M059J (cell line): ENCODE measurements around the gene AGAP1. TPM values are rescaled to one million over a fixed set of nuclear protein-coding genes. Genes with fewer than 3 reads are reported as not detected.
"Not testable (repeated sequence)": the region's sequence is repeated elsewhere in the genome, so short reads cannot be mapped to it uniquely, and the experiment has no call there.

ENCODE experiments used
- DNase-seq: peaks from one replicate; pipeline ENCODE4 v3.0.0-alpha.2; 2012; ENCODE audit warnings: low read depth
- total RNA-seq: library from RNA; depleted of rRNA; stranded (reverse); fragments of >200 nt; shearing (Covaris generic); gene quantifications from 2 replicates; pipeline ENCODE4 v1.2.3, GENCODE V29; 2014

The AGAP1 gene
- total RNA-seq, 1 experiment from 2014 or later = 8.7 TPM

DNA sequence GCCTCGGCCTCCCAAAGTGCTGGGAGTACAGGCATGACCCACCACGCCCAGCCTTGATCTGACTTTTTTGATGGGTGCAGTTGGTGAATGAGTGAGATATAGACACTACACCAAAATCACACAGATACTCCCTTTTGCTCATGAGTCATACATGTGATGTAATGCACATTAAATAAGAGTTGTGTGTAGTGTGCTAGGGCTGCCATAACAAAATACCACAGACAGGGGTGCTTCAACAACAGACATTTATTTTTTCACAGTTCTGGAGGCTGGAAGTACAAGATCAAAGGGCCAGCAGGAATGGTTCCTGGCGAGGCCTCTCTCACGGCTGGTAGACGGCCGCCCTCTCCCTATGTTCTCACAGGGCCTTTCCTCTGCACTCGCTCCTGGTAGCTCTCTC lies 627.7 kb downstream of the AGAP1 start:
- DNase-seq = no peak

DNA sequence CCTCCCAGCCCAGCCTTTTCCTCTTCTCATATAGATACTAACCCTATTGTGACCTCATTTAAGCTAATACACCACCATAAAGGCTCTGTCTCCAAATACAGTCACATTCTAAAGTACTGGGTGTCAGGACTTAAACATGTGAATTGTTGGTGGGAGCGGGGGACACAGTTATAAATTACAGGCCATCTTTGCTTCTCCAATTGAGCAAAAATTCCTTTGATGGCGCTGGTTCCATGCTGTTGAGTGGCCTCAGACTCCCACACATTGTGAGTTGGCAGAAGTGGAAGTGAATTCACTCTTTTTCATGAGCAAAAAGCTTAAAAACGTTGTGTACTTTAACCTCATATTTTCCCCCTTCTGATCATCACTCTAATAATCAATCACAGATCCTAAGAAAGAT lies 628.4 kb downstream of the AGAP1 start:
- DNase-seq = no peak

DNA sequence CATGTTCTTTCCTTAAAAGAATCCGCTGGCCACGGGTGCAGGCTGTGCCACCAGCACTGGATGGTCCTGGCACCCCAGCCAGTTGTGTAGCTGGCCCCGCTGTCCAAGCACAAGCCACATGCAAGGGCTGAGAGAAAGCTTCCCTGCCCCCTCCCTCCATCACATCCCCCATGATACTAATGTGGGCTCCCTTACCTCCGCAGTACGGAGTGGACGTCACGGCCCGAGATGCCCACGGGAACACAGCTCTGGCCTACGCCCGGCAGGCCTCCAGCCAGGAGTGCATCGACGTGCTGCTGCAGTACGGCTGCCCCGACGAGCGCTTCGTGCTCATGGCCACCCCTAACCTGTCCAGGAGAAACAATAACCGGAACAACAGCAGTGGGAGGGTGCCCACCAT lies 629.9 kb downstream of the AGAP1 start:
- DNase-seq = no peak

DNA sequence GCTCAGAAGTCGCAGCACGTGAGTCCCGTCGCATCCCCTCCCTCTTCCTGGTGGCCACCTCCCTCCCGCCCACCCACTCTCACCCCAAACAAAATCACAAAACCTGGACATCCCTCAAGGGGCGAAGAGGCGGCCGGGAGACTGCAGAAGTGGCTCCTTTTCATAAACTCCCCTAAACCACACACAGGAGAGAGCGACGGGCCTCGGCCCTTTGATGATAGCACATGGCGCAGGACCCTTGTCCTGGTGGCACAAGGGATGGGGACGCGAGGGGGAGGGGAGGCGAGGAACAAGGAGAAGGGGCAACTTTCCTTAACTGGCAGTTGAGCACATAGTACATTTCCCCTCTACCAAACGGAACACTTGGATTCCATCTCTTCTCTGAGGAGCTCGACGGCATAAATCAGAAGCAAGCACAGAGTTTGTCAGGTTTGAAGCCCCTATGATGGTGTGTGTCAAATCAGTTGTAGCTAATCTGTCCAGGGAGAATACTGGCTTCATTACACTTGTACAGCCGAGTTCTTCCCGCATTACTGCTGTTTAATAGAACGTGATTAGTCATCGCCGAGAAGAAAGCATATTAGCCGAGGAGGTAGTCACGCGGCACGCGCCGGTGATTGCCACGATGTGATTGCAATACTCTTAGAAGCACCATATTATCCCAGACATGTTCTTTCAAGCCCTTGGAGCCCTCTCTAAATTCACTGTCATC lies 630.5 kb downstream of the AGAP1 start:
- DNase-seq = no peak

DNA sequence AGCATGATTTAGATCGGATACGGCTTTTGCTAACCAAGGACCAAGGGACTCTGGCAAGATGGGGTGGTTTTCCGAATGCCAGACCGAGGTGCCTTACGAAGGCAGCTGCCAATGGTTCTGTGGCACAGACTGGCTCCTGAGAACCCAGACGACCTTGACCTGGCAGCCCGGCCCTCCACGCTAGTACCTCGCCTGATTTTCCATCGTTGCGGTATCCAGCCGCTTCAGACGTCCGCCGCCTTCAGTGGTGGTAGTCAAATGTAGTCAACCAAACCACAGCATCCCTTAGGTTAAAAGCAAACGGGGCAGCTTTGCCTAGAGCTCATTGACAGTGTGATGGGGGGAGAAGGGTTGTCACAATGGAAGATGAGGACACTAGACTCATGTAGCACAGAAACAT lies 631.7 kb downstream of the AGAP1 start:
- no peak for DNase-seq

DNA sequence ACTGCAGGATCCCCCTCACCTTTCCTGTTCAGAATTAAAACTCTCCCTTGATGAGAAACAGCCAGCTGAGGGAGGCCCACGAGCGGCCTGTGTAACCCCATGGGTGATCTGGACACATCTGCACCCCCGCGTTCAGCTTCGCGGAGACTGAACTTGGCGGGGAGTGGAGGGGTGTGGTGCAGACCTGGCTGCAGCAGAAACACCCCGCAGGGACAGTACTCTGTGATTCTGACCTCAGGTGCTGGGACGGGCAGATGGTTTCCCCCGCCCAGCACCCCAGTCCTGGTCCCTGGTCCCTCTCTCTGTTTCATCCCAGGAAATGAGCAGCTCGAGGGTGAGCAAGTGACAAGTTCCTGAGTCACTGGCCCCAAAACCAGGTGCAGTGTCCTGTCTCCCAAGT lies 633.2 kb downstream of the AGAP1 start:
- no peak for DNase-seq

DNA sequence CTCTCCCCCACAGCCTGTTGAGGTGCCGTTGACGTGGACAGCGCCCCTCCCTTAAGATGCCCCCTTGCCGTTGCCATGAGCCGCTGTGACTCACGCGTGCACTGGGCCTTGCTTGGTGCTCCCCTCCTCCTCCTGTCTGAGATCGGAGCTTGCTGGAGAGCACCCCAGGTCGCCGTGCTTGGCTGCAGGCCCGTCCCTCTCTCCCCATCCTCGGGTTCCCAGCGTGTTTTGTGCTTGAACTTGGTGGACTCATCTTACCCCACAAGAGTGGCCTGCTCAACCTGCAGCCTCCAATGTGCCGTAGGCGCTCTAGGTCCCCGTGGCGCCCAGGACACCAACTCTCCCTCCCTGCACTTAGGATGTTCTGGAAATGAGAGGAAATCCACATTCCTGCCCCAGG lies 634.5 kb downstream of the AGAP1 start:
- no peak for DNase-seq

DNA sequence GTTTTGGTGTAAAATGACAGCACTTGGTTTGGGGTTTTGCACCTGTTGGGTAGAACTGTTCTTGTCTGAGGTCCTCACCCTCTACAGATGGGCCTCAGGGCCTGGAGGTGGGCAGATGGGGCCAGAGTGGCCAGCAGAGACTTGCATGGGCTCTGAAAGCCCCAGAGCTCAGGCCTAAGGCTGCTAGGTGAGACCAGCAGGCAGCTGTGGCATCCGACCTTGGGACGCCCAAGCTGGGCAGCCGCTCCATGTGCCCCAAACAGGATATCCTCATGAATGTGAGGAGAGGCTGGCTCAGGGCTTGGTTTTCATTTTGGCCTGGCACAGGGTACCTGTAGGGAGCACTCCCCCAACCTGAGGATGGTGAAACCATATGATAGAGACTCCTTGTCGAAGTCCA lies 636.1 kb downstream of the AGAP1 start:
- no peak for DNase-seq

DNA sequence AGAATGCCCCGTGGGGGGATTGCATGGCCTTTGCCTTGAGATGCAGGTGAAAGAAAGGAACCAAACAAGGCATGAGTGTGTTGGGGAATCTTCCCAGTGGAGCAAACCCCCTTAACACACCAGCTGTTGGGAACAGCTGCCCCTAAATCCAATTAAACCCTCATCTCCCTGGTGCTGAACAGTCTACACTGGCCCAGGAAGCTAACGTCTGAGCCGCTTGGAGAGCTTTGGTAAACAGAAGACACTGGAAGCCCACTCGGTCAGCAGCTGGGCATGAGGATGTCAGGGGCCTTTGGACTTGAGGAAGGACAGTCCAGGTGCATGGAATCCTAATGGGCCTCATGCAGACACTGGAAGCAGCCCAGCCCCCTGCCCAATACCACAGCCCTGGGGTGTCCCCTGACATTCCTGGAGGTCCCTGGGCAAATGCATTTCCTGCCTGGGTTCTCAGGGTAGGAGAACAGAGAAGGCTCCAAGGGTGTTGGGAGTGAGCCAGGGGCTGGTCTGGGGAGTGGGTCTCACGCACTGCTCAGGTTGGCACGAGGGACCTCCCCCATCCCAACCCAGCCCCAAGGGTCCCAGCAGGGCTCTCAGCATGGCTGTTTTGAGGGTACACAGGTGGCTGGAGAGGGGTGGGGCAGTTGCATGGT lies 636.6 kb downstream of the AGAP1 start:
- DNase-seq = no peak

DNA sequence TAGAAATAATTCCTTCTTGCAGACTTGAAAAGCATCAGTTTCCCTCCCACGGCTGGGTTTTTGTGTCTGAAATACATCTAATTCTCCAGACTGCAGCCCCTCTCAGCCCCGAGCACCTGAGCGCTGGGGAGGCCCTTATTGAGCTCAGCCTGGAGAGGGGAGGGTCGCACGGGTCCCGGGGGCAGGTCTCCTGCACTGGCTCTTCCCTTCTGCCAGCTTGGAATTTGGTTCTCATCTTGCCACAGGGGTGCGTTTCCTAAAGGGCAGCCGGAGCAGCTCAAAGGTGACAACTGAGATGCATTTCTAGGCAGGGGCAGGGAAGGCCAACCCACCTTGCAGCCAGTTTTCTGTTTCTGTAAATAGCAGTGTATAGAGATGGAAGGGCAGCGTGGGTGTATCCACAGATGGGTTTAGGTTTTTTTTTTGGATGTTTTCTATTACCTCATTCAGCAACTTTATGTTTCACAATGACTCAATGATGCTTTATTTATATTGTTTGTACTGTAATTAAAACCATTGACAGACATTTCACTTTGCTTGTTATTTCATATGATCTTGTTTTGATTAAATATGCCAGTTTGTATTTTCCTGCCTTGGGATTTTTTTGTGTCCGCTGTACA lies 637.3 kb downstream of the AGAP1 start:
- DNase-seq = no peak

DNA sequence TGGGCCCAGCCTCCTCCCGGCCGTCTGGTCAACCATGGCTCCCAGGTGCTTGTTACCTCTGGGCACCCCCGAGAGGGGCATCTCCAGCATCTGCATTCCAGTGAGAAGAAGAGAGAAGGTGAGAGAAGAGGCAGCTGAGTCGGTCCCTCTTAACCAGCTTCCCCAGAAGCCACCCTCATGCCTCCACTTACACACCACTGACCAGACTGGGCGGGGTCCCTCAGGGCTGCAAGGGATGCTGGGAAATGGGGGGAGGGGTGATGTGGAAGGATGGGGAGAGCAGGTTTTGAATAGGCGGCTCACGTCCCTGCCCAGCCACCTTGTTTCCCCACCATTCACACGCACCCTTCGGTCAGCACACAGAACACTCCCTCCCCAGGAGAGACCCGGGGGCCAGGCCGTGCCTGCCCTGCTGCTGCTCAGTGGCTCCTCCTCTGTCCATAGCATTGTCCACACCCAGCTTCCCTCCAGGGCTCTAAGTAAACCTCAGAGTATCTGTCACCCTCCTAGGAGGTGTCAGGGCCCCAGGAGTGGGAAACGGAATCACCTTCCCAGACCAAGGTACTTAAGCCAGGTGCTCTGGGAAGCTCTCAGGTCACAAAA lies 639.7 kb downstream of the AGAP1 start:
- DNase-seq = no peak

DNA sequence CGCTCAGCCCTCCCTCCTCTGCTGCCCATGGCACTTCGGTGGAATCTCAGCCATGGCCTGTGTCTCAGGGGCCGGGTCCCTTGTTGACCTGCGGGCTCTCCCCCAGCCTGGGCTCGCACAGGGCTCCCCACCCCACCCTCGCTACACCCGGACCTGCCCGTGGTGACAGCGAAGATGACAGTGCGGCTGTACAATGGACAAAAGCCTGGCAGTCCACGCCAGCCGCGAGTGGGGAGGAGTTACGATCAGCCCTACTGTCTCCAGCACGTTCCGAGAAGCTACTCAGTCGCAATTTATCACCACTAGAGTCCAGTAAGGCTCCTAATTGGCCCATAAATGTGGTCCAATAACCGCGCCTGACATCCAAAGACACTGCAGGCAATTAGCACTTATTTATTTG lies 642.7 kb downstream of the AGAP1 start:
- DNase-seq = no peak

DNA sequence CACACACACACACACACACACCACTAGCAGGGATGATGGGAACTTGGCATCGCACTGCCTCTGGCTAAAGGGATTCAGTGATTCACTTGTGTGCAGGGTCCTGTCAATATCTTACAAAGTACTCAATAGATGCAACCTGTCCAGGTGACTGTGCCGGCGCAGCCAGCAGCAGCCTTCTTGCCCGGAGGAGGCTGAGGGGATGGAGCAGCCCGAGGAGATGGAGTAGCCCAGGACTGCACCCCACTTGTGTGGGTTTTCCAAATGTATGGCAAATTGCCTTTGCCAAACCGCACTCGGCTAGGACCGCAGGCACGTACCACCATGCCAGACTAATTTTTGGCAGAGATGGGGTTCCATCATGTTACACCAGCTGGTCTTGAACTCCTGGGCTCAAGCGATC lies 643.2 kb downstream of the AGAP1 start:
- no peak for DNase-seq

DNA sequence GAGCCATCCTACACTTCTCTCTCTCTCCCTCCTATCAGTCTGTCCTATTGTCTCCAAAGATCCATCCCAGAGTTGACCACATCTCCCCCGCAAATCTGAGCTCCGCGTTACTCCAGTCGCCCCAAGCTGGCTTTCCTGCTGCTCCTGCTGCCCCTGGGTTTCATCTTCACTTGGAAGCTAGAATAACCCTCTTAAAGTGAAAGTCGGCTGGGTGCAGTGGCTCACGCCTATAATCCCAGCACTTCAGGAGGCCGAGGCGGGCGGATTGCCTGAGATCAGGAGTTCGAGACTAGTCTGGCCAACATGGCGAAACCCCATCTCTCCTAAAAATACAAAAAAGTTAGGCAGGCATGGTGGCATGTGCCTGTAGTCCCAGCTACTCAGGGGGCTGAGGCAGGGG lies 647.8 kb downstream of the AGAP1 start:
- DNase-seq = not testable (repeated sequence)

DNA sequence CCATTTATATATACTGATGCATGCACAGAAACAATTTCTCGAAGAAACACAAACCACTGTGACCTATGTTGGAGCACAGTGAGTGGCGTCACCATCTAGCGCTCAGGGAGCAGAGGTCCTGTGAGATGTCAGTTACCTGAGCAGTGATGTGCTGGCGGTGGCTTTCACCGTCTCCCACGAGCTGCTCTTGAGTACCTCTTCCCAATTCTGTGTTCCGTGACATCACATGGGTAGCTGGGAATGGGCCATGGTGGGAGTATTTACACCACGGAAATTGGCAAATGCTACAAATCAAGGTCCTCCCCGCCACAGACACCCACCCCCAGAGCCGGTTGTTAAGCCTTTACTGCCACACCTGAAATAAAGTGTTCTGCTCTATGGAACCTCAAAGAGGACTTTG lies 650.0 kb downstream of the AGAP1 start:
- no peak for DNase-seq

DNA sequence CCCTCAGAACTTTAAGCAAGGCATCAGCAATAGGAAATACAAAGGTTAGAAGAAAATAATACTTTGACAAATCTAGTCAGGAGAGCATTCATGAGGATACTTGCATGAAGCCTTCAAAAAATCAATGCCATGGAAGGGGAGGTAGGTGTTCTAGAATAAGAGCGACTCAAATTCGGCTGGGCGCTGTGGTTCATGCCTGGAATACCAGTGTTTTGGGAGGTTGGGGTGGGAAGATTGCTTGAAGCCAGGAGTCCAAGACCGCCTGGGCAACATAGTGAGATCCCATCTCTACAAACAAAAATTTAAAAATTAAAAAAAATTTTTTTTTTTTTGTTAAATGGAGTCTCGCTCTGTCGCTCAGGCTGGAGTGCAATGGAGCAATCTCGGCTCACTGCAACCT lies 652.6 kb downstream of the AGAP1 start:
- no peak for DNase-seq

DNA sequence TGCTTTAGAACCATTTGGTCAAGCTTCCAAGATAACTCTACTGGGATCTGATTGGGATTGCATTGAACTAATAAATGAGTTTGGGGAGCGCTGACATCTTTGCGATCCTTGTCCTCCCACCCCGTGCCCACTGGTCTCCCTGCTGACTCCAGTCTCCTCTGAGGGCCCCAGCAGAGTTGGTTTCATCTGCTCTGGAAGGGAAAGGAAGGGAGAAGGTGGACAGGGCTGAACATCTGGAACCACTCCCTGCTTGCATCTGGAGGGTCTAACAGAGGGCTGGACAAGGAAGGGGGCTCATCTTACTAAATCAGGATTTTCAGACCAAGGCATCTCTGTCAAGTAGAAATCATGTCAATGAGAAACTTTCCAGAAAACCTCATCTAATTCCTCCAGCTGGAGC lies 661.6 kb downstream of the AGAP1 start:
- DNase-seq = no peak

DNA sequence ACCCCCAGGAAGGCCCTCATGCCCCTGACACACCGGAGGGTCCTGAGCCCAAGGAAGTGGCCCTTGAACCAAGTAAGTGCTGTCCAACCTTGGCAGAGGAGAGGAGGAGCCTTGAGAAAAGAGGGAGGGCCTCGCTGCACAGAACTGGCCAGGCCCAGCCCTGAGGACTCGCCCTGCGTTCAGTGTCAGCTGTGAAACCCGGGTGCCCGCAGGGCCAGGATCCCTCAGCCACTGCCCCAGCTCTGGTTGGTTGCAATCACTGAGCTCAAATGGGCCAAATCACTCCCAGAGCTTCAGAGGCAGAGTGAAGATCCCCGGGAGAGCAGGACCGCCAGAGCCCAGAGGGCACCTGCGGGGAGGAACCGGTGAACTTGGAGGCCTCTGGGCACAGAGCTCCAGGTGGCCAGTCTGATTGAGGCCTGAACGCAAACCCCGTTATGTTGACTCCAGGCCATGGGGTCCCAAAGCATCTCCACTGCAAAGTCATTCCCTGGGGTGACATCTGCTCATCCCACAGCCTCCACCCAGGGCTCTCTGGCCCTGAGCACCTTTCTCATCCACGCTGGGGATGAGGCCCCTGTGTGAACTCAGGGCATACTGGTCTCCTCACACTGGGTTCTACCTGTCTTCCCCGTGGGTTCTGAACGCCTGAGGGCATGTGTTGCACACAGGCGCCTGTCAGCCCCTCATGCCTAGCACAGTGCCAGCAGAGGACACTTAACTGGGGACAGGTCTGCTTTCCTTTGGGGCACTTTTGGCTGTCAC lies 662.4 kb downstream of the AGAP1 start:
- DNase-seq = no peak

DNA sequence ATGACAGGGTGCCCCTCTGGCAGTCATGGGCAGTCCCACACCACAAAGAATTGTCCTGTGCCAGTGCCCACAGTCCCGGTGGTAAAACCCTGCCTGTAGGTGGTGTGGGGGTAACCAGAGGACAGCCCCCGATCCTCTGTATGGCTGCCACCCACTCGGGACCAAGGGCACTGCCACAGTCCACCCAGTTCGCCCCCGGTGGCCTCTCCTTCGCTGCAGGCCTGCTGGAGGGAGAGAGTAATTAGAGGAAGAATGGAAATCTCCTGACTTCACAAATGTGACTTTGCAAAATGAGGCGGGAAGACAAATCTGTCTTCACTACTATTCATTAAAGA lies 663.0 kb downstream of the AGAP1 start:
- no peak for DNase-seq

DNA sequence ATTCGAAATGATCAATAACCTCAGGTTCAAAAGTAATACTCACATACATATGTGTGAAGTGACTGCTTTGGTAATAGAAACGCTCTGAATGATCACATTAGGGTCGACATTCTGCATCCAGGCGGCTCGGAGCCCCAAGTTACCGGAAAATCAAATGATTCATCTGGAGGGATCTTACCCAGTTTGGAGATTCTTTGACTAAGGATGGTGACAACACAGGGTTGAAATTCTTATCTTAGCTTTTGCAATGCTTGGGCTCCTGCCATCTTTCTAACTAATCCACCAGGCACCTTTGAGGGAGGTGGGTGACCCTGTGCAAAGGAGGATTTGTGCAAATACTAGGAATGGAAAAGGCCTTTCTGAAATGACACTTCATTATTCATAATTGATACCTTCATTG lies 663.5 kb downstream of the AGAP1 start:
- no peak for DNase-seq

DNA sequence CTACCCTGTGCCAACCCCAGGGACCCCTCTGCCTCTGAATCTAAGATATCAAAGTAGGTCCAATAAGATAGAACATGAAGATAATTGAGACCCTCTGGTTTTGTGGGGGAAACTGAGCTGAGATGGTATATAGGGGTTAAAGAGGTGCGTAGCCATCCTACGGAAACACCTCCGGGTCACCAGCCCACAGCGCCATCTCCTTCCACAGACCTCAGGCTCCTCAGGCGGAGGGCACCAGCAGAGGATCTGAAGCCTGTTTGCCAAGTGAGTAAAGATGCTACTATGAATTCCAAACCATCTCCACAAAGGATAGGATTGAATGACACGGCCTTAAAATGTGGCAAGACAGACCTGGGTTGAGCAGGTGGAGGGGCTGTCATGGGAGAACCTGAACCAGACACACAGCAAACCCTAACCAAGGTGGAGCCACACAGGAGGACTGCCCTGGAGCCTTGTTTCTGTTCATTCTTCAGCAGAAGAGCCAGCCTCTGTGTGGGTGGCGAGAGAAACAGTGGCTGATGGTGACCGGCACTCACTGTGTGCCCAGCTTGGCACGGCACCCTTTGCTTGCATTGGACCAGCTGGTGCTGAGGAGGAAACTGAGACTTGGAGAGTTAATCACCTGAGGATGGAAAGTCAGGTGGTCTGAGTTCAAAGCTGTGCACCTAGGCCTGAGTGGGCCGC lies 664.1 kb downstream of the AGAP1 start:
- no peak for DNase-seq
